Smooth muscle cell (in vitro differentiated cells): ENCODE measurements around the gene DNAJC30. TPM values are rescaled to one million over a fixed set of nuclear protein-coding genes. Genes with fewer than 3 reads are reported as not detected.
"Not testable (repeated sequence)": the region's sequence is repeated elsewhere in the genome, so short reads cannot be mapped to it uniquely, and the experiment has no call there.

Experiments
- DNase-seq: peaks from one replicate; lab custom pipeline; 2025; ENCODE audit not compliant: unreplicated experiment; lab: John Stamatoyannopoulos, UW
- H2AFZ ChIP-seq: fragments of 200-600 bp; sonication (generic); 2 replicates; pipeline ENCODE4 v1.6.0; 2016; ENCODE audit warnings: antibody characterized with exemption, low read depth, mild to moderate bottlenecking
- H3F3A ChIP-seq: fragments of 200-600 bp; sonication (generic); 2 replicates; pipeline ENCODE4 v1.6.0; 2017; ENCODE audit warnings: antibody characterized with exemption, low read depth
- H3K27ac ChIP-seq: fragments of 200-600 bp; sonication (generic); 2 replicates; pipeline ENCODE4 v1.5.1; 2016; ENCODE audit warnings: low read depth, mild to moderate bottlenecking
- H3K27me3 ChIP-seq: fragments of 200-600 bp; sonication (generic); 2 replicates; pipeline ENCODE4 v1.6.1; 2016; ENCODE audit warnings: low read depth, mild to moderate bottlenecking
- H3K36me3 ChIP-seq: fragments of 200-600 bp; sonication (generic); 2 replicates; pipeline ENCODE4 v1.5.1; 2016; ENCODE audit warnings: low read depth
- H3K4me1 ChIP-seq: fragments of 200-600 bp; sonication (generic); 2 replicates; pipeline ENCODE4 v1.5.1; 2016; ENCODE audit warnings: low read depth
- H3K4me2 ChIP-seq: fragments of 200-600 bp; sonication (generic); 2 replicates; pipeline ENCODE4 v1.6.0; 2016; ENCODE audit warnings: mild to moderate bottlenecking
- H3K4me3 ChIP-seq: fragments of 200-600 bp; sonication (generic); 2 replicates; pipeline ENCODE4 v1.5.1; 2016; ENCODE audit warnings: mild to moderate bottlenecking
- H3K79me2 ChIP-seq: fragments of 200-600 bp; sonication (generic); 2 replicates; pipeline ENCODE4 v1.6.0; 2016; ENCODE audit warnings: low read depth, mild to moderate bottlenecking
- H3K9ac ChIP-seq: fragments of 200-600 bp; sonication (generic); 2 replicates; pipeline ENCODE4 v1.6.0; 2016; ENCODE audit warnings: low read depth
- H3K9me3 ChIP-seq: fragments of 200-600 bp; sonication (generic); replicated peaks from 2 replicates; pipeline ENCODE4 v1.5.1; 2016; ENCODE audit warnings: low read depth
- H4K20me1 ChIP-seq: fragments of 200-600 bp; sonication (generic); 2 replicates; pipeline ENCODE4 v1.6.0; 2016; ENCODE audit warnings: low read depth
- CTCF ChIP-seq: fragments of 200-600 bp; sonication (generic); IDR thresholded peaks from 2 replicates; pipeline ENCODE4 v1.5.1; 2017; ENCODE audit warnings: borderline replicate concordance, mild to moderate bottlenecking, antibody characterized with exemption; ENCODE audit not compliant: insufficient read depth, poor library complexity, severe bottlenecking
- WGBS: methylation state at CpG from one replicate; pipeline ENCODE4 v1.1.7; 2016; ENCODE audit warnings: low lambda C conversion rate; 5-methylcytosine and 5-hydroxymethylcytosine counted together
- polyA plus RNA-seq: library from polyadenylated mRNA; unstranded; fragments of >200 nt; fragmentation: Nextera tagmentation; extraction: Ambion mirVana; gene quantifications from 2 replicates; pipeline ENCODE4 v1.2.1, GENCODE V29; 2016
- total RNA-seq: library from RNA; depleted of rRNA; stranded (reverse); fragments of >200 nt; gene quantifications from 2 replicates; pipeline ENCODE4 v1.2.3, GENCODE V29; 2014

DNAJC30 gene
- total and polyA plus RNA-seq, 2 experiments from 2014 or later = 1.2 to 4.6 TPM

GRCh38 chr7:73716318-73716890, 33.2 kb upstream of the DNAJC30 start:
- H3K9ac ChIP-seq = no peak overlapping the region
- no peak overlapping the region for H2AFZ ChIP-seq
- no peak for DNase-seq
- no peaks in the 10 kb centered on the region for H3K9me3 ChIP-seq
- peaks cover 4% of the 10 kb centered on the region for H3F3A ChIP-seq
- no peaks in the 10 kb centered on the region for H3K36me3 ChIP-seq
- TF ChIP-seq CTCF = no peak
- H3K27me3 ChIP-seq = no peaks in the 10 kb centered on the region
- peaks cover 43% of the 10 kb centered on the region for H3K79me2 ChIP-seq
- H3K4me3 ChIP-seq = no peak overlapping the region
- H3K4me1 ChIP-seq = no peaks in the 10 kb centered on the region
- peak overlapping the region; percentile 90 for H3K4me2 ChIP-seq
- 92% methylated on average over 4 of the region's 4 CpGs for WGBS
- peaks cover 70% of the 10 kb centered on the region for H4K20me1 ChIP-seq
- peak overlapping the region; percentile 63 for H3K27ac ChIP-seq

- H3K27me3 ChIP-seq = no peaks in the 10 kb centered on the region
- peaks cover 76% of the 10 kb centered on the region for H4K20me1 ChIP-seq
- DNase-seq = peak; percentile 62
- TF ChIP-seq CTCF = no peak
- H3K4me1 ChIP-seq = no peaks in the 10 kb centered on the region
- peaks cover 48% of the 10 kb centered on the region for H3K79me2 ChIP-seq
- H2AFZ ChIP-seq = no peak overlapping the region
- H3K4me2 ChIP-seq = peak overlapping the region; percentile 90
- no peak overlapping the region for H3K9ac ChIP-seq
- H3K36me3 ChIP-seq = no peaks in the 10 kb centered on the region
- H3K4me3 ChIP-seq = no peak overlapping the region
- no peaks in the 10 kb centered on the region for H3K9me3 ChIP-seq
- WGBS = 39% methylated on average over 16 of the region's 16 CpGs
- H3K27ac ChIP-seq = peak overlapping the region; percentile 69
- peaks cover 4% of the 10 kb centered on the region for H3F3A ChIP-seq
These were observed 32.5 kb upstream of the DNAJC30 start for GRCh38 chr7:73715648-73716317.

- not testable (repeated sequence) for H3K4me3 ChIP-seq, H2AFZ ChIP-seq, H3K4me1 ChIP-seq, H3K4me2 ChIP-seq, H3K36me3 ChIP-seq, H3K27me3 ChIP-seq, H3K9me3 ChIP-seq, H3K9ac ChIP-seq, DNase-seq, H3F3A ChIP-seq, H3K27ac ChIP-seq
- WGBS = over 99% methylated on average over 6 of the region's 6 CpGs
- H4K20me1 ChIP-seq = peaks cover 97% of the 10 kb centered on the region
- H3K79me2 ChIP-seq = peaks cover 49% of the 10 kb centered on the region
These were observed 30.1 kb upstream of the DNAJC30 start for GRCh38 chr7:73713319-73713718.

- 85% methylated on average over 1 of the region's 1 CpG for WGBS
- H3K9me3 ChIP-seq = no peaks in the 10 kb centered on the region
- peaks cover 96% of the 10 kb centered on the region for H4K20me1 ChIP-seq
- H3K27me3 ChIP-seq = no peaks in the 10 kb centered on the region
- no peak overlapping the region for H3K4me2 ChIP-seq
- peaks cover 49% of the 10 kb centered on the region for H3K79me2 ChIP-seq
- no peak overlapping the region for H2AFZ ChIP-seq
- no peaks in the 10 kb centered on the region for H3K4me1 ChIP-seq
- no peak overlapping the region for H3K27ac ChIP-seq
- no peak overlapping the region for H3K9ac ChIP-seq
- no peaks in the 10 kb centered on the region for H3K36me3 ChIP-seq
- no peak for TF ChIP-seq CTCF
- DNase-seq = no peak
- peaks cover 4% of the 10 kb centered on the region for H3F3A ChIP-seq
- H3K4me3 ChIP-seq = no peak overlapping the region
These were observed 29.5 kb upstream of the DNAJC30 start for GRCh38 chr7:73712773-73713172.
